Endothelial cell (in vitro differentiated cells): Measurements from ENCODE around the gene IQGAP2. TPM values are rescaled to one million over a fixed set of nuclear protein-coding genes. Genes with fewer than 3 reads are reported as not detected.
A peak's percentile ranks its signal among the peaks of the same experiment; 100 is the strongest.

Experiments
- DNase-seq: peaks from one replicate; pipeline ENCODE4 v3.0.0; 2021; ENCODE audit warnings: low spot score
- H3K27ac Mint-ChIP-seq: one replicate; pipeline ENCODE4 v1.8.0; 2021; ENCODE audit warnings: mixed read lengths, inconsistent platforms; ENCODE audit not compliant: unreplicated experiment
- H3K27me3 Mint-ChIP-seq: one replicate; pipeline ENCODE4 v1.8.0; 2021; ENCODE audit warnings: mild to moderate bottlenecking, moderate library complexity, mixed read lengths, inconsistent platforms; ENCODE audit not compliant: unreplicated experiment
- H3K36me3 Mint-ChIP-seq: one replicate; pipeline ENCODE4 v1.8.0; 2021; ENCODE audit warnings: mild to moderate bottlenecking, low read depth, mixed read lengths, inconsistent platforms; ENCODE audit not compliant: unreplicated experiment
- H3K4me1 Mint-ChIP-seq: one replicate; pipeline ENCODE4 v1.8.0; 2021; ENCODE audit warnings: mild to moderate bottlenecking, mixed read lengths, inconsistent platforms; ENCODE audit not compliant: unreplicated experiment
- H3K4me3 Mint-ChIP-seq: one replicate; pipeline ENCODE4 v1.8.0; 2021; ENCODE audit warnings: mild to moderate bottlenecking, mixed read lengths, inconsistent platforms; ENCODE audit not compliant: unreplicated experiment
- H3K9me3 Mint-ChIP-seq: one replicate; pipeline ENCODE4 v1.8.0; 2021; ENCODE audit warnings: mixed read lengths, inconsistent platforms; ENCODE audit not compliant: unreplicated experiment
- total RNA-seq: library from RNA; stranded (reverse); fragmentation: NEBNext Ultra II Directional; extraction: Animal tissue kit (Norgen Biotek cat#: 25700); gene quantifications from one replicate; pipeline ENCODE4 v1.2.1, GENCODE V29; 2021; ENCODE audit not compliant: unreplicated experiment
- TF ChIP-seq, protein P1 (sequence below): fragments of 200-600 bp; sonication (generic); IDR thresholded peaks from one replicate; pipeline ENCODE4 v1.5.0; 2021; ENCODE audit warnings: antibody characterized with exemption; ENCODE audit not compliant: unreplicated experiment

Gene IQGAP2
- total RNA-seq, 1 donor from 2014 or later: 43.4 TPM

DNA sequence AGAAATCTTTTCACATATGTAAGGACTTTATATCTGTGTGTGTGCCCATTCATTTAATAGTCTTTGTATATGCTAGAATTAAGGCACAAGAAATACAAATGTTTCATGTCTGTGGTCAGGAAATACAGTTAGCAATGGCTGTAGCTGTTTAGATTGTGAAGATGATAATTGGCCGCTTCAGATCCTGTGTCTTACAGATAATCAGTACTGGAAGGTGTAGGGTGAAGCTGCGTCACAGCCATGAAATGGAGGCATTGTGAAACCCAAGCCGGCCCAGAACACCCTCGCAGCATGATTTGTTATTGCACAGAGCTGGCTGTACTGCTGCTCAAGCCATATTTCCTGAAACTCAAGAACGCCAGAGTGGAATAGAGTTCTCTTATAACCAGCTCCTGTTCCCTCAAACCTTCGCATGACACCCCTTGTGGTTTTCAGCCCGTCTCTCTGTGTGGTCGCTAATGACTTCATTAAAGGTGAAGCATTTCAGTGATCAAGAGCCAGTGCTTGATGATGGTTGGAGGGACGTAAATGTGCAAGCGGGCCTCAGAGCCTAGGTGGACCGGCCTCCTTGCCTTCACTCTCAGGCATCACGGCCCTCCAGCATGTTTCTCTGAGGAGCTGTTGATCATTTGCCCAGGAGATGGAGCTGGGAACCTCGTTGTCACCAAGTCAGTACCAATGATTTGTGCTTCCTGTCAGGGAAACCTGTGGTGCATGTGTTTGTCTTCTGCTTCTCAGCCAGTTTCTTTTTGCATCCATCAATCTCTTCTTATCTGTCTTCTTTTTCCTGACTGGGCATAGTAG is 140.0 kb downstream of the IQGAP2 start:
- Mint-ChIP-seq H3K4me3 (no peak overlapping the region), H3K27ac (peak overlapping the region; percentile 50), H3K4me1 (peaks cover 40% of the 10 kb centered on the region), H3K9me3 (no peaks in the 10 kb centered on the region), H3K36me3 (no peaks in the 10 kb centered on the region), H3K27me3 (no peaks in the 10 kb centered on the region)
- no peak for DNase-seq
- TF ChIP-seq, protein P1, sequence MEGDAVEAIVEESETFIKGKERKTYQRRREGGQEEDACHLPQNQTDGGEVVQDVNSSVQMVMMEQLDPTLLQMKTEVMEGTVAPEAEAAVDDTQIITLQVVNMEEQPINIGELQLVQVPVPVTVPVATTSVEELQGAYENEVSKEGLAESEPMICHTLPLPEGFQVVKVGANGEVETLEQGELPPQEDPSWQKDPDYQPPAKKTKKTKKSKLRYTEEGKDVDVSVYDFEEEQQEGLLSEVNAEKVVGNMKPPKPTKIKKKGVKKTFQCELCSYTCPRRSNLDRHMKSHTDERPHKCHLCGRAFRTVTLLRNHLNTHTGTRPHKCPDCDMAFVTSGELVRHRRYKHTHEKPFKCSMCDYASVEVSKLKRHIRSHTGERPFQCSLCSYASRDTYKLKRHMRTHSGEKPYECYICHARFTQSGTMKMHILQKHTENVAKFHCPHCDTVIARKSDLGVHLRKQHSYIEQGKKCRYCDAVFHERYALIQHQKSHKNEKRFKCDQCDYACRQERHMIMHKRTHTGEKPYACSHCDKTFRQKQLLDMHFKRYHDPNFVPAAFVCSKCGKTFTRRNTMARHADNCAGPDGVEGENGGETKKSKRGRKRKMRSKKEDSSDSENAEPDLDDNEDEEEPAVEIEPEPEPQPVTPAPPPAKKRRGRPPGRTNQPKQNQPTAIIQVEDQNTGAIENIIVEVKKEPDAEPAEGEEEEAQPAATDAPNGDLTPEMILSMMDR: no peak

DNA sequence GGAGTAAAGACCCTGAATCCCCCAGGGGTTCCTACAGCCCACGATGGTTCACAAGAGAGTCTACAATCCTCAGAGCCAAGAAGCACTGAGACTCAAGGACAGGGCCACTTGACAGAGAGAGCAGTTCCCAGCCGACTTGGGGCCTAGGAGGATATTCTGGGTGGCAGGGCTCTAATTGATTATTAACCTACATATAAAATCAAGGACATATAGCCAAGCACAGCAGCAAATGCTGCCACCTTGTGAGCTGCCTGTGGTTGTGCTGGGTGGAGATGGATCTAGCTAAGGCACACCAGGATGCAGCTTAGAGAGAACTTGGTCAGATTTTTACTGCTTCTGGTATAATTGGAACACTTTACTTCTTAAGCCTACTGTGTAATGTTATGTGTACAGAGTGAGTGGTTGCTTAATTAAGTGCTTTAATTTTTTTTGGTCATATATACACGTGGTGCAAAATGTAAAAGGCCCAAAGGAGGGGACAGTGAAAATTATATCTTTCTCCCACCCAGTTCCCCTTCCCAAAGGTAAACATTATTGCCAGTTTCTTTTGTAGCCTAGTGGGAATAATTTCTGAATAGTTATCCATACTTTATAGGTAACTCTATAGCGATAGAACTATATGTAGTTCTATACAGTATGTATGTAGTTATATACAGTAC is 141.3 kb downstream of the IQGAP2 start:
- no peak overlapping the region for H3K27ac Mint-ChIP-seq
- H3K4me3 Mint-ChIP-seq: no peak overlapping the region
- TF ChIP-seq, protein P1: peak; percentile 36
- H3K27me3 Mint-ChIP-seq: no peaks in the 10 kb centered on the region
- peaks cover 4% of the 10 kb centered on the region for H3K36me3 Mint-ChIP-seq
- peaks cover 38% of the 10 kb centered on the region for H3K4me1 Mint-ChIP-seq
- no peaks in the 10 kb centered on the region for H3K9me3 Mint-ChIP-seq
- peak; percentile 34 for DNase-seq

DNA sequence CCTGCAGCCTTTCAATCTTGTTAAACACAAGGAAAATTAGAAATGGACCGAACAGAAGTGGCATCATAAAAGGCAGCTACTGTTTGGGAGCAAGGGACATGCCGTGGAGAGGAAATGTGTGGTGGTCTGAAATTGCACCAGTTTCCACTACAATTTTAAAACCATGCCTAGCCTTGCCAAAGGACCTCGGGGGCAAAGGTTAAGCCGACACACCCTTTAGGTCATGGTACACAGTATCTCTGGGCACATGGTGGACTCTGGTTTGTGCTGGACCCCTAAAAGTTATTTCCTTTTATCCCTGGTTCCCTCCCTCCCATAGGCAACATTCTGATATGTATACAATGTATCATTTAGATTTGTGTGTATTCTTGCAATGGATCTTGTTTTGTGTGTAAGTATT is 142.1 kb downstream of the IQGAP2 start:
- Mint-ChIP-seq H3K27ac (no peak overlapping the region), H3K4me1 (peaks cover 30% of the 10 kb centered on the region), H3K4me3 (no peak overlapping the region), H3K9me3 (no peaks in the 10 kb centered on the region), H3K27me3 (no peaks in the 10 kb centered on the region), H3K36me3 (peaks cover 9% of the 10 kb centered on the region)
- TF ChIP-seq, protein P1: no peak
- DNase-seq: no peak

DNA sequence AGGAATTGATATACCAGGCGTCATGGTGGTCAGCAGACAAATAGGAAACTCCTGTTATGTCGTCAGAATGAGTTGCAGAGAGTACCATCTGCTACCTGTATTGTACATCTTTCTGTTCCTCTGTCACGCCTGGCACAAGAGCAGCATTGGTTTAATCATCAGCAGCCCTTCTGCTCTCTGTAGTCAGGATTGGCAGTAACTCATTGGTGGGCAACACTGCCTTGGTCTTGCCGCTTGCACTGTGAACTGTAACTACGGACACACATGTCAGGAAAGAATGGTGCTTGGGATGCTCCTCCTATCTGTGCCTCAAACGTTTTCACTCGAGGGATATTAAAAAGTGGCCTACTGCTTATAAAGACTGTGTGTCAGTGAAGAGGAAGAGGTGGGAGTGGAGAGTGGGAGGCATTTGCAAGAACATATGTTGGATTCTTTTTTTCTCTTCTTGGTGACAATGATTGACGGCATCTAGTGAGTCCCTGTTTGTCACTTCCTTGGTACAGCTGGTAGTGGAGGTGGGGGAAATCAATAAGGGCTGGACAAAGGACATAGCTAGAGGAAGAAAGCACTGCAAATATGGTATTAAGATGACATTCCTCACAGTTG is 143.5 kb downstream of the IQGAP2 start:
- Mint-ChIP-seq H3K36me3 (peaks cover 14% of the 10 kb centered on the region), H3K27me3 (no peaks in the 10 kb centered on the region), H3K9me3 (no peaks in the 10 kb centered on the region)

More for the DNA sequence above, 143.5 kb downstream of the IQGAP2 start:
- TF ChIP-seq, protein P1: no peak
- no peak for DNase-seq
- Mint-ChIP-seq H3K27ac (no peak overlapping the region), H3K4me3 (no peak overlapping the region), H3K4me1 (peaks cover 29% of the 10 kb centered on the region)
